Progenitor cell of endocrine pancreas (in vitro differentiated cells): ENCODE data around the gene APOL5. TPM values are rescaled to one million over a fixed set of nuclear protein-coding genes. Genes with fewer than 3 reads are reported as not detected.

Experiments
- DNase-seq: peaks from one replicate; pipeline ENCODE4 v3.0.0; 2021; ENCODE audit warnings: low spot score; ENCODE audit not compliant: unreplicated experiment
- H3K27ac Mint-ChIP-seq: 2 replicates; pipeline ENCODE4 v1.8.0; 2021; ENCODE audit warnings: mild to moderate bottlenecking, moderate library complexity, mixed read lengths
- H3K27me3 Mint-ChIP-seq: 2 replicates; pipeline ENCODE4 v1.8.0; 2021; ENCODE audit warnings: mixed read lengths
- H3K36me3 Mint-ChIP-seq: 2 replicates; pipeline ENCODE4 v1.8.0; 2022; ENCODE audit warnings: mixed read lengths; ENCODE audit not compliant: insufficient read depth
- H3K4me1 Mint-ChIP-seq: 2 replicates; pipeline ENCODE4 v1.8.0; 2021; ENCODE audit warnings: low read depth, mixed read lengths
- H3K4me3 Mint-ChIP-seq: 2 replicates; pipeline ENCODE4 v1.8.0; 2021; ENCODE audit warnings: low read depth, mild to moderate bottlenecking, moderate library complexity, mixed read lengths
- H3K9me3 Mint-ChIP-seq: 2 replicates; pipeline ENCODE4 v1.8.0; 2021; ENCODE audit warnings: low read depth, mixed read lengths
- CTCF ChIP-seq: fragments of 200-600 bp; sonication (generic); IDR thresholded peaks from one replicate; pipeline ENCODE4 v1.5.0; 2021; ENCODE audit warnings: antibody characterized with exemption, mild to moderate bottlenecking; ENCODE audit not compliant: unreplicated experiment
- total RNA-seq: library from RNA; stranded (reverse); gene quantifications from 2 replicates; pipeline ENCODE4 v1.2.1, GENCODE V29; 2021

The APOL5 gene
- total RNA-seq, 1 donor from 2014 or later: not detected

DNA sequence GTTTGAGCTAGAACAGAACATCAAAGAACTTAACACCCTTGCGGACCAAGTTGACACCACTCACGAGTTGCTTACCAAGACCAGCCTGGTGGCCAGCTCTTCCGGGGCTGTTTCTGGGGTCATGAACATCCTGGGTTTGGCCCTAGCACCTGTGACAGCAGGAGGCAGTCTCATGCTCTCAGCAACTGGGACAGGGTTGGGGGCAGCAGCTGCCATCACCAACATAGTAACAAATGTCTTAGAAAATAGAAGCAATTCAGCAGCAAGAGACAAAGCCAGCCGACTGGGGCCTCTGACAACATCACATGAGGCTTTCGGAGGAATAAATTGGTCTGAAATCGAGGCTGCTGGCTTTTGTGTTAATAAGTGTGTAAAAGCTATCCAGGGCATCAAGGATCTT is 8.7 kb downstream of the APOL5 start:
- H3K27ac Mint-ChIP-seq: no peak overlapping the region
- TF ChIP-seq CTCF: no peak
- H3K4me1 Mint-ChIP-seq: peaks cover 4% of the 10 kb centered on the region
- no peaks in the 10 kb centered on the region for H3K36me3 Mint-ChIP-seq
- no peaks in the 10 kb centered on the region for H3K9me3 Mint-ChIP-seq
- no peaks in the 10 kb centered on the region for H3K27me3 Mint-ChIP-seq
- DNase-seq: no peak
- H3K4me3 Mint-ChIP-seq: no peak overlapping the region

GRCh38 chr22:35726933-35727332 is 9.3 kb downstream of the APOL5 start:
- TF ChIP-seq CTCF: no peak
- Mint-ChIP-seq H3K27me3 (no peaks in the 10 kb centered on the region), H3K27ac (no peak overlapping the region), H3K36me3 (peaks cover 2% of the 10 kb centered on the region), H3K9me3 (no peaks in the 10 kb centered on the region), H3K4me3 (no peak overlapping the region), H3K4me1 (peaks cover 4% of the 10 kb centered on the region)
- DNase-seq: no peak

DNA sequence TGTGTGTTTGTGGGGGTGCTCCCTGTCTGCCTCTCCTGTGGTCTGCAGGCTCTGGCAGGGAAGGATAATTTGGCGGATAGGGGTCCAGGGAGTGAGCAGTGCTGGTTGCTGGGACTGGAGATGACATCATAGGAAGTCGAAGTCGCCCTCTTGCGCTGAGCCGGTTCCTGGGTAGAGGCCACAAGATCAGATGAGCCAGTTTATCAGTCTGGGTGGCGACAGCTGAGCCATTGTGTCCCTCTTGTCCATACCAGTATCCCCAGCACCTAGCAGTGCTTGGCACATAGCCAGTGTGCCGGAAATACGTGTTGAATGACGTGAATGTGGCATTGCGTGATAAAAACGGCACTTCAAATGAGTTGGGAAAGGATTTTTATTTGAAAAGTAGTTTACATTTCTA is 9.8 kb downstream of the APOL5 start:
- peaks cover 4% of the 10 kb centered on the region for H3K4me1 Mint-ChIP-seq
- DNase-seq: no peak
- H3K27me3 Mint-ChIP-seq: no peaks in the 10 kb centered on the region
- no peak overlapping the region for H3K27ac Mint-ChIP-seq
- H3K4me3 Mint-ChIP-seq: no peak overlapping the region
- H3K36me3 Mint-ChIP-seq: peaks cover 3% of the 10 kb centered on the region
- no peaks in the 10 kb centered on the region for H3K9me3 Mint-ChIP-seq
- TF ChIP-seq CTCF: no peak

DNA sequence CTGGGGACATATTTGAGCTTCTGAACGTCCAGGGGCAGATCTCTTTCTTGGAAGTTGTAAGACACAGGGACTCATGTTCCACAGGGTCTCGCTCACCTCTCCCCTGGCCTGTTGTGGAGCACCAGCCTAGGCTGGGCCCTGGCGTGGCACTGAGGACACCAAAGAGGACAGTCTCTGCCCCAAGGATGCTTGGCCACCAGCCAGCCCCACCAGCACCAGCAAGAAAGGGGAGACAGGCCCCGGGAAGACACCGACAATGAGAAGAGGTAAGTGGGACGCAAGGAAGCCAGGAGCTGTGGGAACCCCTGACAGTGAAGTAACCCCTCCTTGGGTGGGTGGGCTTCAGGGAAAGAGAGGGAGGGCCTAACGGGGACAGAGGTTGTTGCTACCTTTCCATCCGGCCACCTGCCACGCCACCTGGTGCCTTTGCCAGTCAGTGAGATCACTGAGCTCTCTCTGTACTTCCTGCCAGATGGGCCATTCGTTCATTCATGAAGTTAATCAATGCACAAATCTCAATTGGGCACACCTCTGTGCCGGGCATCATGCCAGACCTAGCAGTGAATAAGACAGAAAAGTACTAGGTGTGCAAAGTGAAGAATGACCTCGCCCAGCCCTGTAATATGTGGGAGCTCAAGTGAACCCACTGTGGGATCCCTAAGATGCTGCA is 11.1 kb downstream of the APOL5 start:
- no peak overlapping the region for H3K27ac Mint-ChIP-seq
- H3K4me1 Mint-ChIP-seq: peaks cover 4% of the 10 kb centered on the region
- H3K27me3 Mint-ChIP-seq: no peaks in the 10 kb centered on the region
- no peaks in the 10 kb centered on the region for H3K9me3 Mint-ChIP-seq
- DNase-seq: no peak
- H3K4me3 Mint-ChIP-seq: no peak overlapping the region
- no peak for TF ChIP-seq CTCF
- H3K36me3 Mint-ChIP-seq: peaks cover 3% of the 10 kb centered on the region

- Mint-ChIP-seq H3K27ac (no peak overlapping the region), H3K36me3 (peaks cover 3% of the 10 kb centered on the region), H3K9me3 (no peaks in the 10 kb centered on the region), H3K27me3 (no peaks in the 10 kb centered on the region), H3K4me3 (no peak overlapping the region), H3K4me1 (peaks cover 4% of the 10 kb centered on the region)
- DNase-seq: no peak
- no peak for TF ChIP-seq CTCF
Measured at GRCh38 chr22:35729309-35729698, 11.6 kb downstream of the APOL5 start.
